ENCODE data around the gene HSD11B1. TPM values are rescaled to one million over a fixed set of nuclear protein-coding genes. Genes with fewer than 3 reads are reported as not detected.

Gene HSD11B1
- total RNA-seq, 4 donors from 2014 or later, result 1.5 to 5.9 (median 4.0) TPM; not detected in 1

- Histone ChIP-seq H3K36me3 (no peaks in the 10 kb centered on the region), H3K4me1 (peaks cover 0 to 4% (median 0%) of the 10 kb centered on the region in 3 donors), H3K4me3 (no peak overlapping the region), H3K9me3 (no peaks in the 10 kb centered on the region), H3K27me3 (no peaks in the 10 kb centered on the region), H3K27ac (no peak overlapping the region)
- WGBS, 2 donors, result 91 to 100% methylated on average over 3 to 4 of the region's 12 CpGs
- intact Hi-C loops (cut with DNase I), result no loop called here
- no peak for DNase-seq
- no peak for TF ChIP-seq CTCF (IDR thresholded peaks at IDR 0.05)
These were observed 55.2 kb downstream of the HSD11B1 start for GRCh38 chr1:209759829-209760359.

GRCh38 chr1:209761011-209761635 lies 56.5 kb downstream of the HSD11B1 start:
- Histone ChIP-seq H3K4me3 (no peak overlapping the region), H3K36me3 (no peaks in the 10 kb centered on the region), H3K4me1 (peaks cover 0 to 4% (median 0%) of the 10 kb centered on the region in 3 donors), H3K9me3 (no peaks in the 10 kb centered on the region), H3K27me3 (no peaks in the 10 kb centered on the region), H3K27ac (no peak overlapping the region)
- intact Hi-C loops (cut with DNase I), result no loop called here
- TF ChIP-seq POLR2A (IDR thresholded peaks at IDR 0.05) (no peak), CTCF (IDR thresholded peaks at IDR 0.05) (no peak)
- no peak for DNase-seq

GRCh38 chr1:209766051-209766450 lies 61.4 kb downstream of the HSD11B1 start:
- WGBS, 2 donors, result 58 to 78% methylated on average over 2 of the region's 2 CpGs
- Histone ChIP-seq H3K4me3 (no peak overlapping the region), H3K27ac (no peak overlapping the region), H3K4me1 (peaks cover 11 to 39% (median 13%) of the 10 kb centered on the region in 3 donors), H3K9me3 (no peaks in the 10 kb centered on the region), H3K27me3 (no peaks in the 10 kb centered on the region), H3K36me3 (no peaks in the 10 kb centered on the region)
- intact Hi-C loops (cut with DNase I), result no loop called here
- TF ChIP-seq CTCF (IDR thresholded peaks at IDR 0.05), result no peak
- no peak for TF ChIP-seq POLR2A (IDR thresholded peaks at IDR 0.05)
- no peak for DNase-seq

GRCh38 chr1:209767096-209767495 lies 62.5 kb downstream of the HSD11B1 start:
- Histone ChIP-seq H3K4me1 (peaks cover 11 to 43% (median 13%) of the 10 kb centered on the region in 3 donors), H3K9me3 (no peaks in the 10 kb centered on the region), H3K27ac (no peak overlapping the region), H3K4me3 (no peak overlapping the region), H3K36me3 (no peaks in the 10 kb centered on the region), H3K27me3 (no peaks in the 10 kb centered on the region)
- DNase-seq, result no peak
- intact Hi-C loops (cut with DNase I), result no loop called here
- TF ChIP-seq CTCF (IDR thresholded peaks at IDR 0.05), result no peak
- TF ChIP-seq POLR2A (IDR thresholded peaks at IDR 0.05), result no peak

GRCh38 chr1:209767706-209768105 lies 63.1 kb downstream of the HSD11B1 start:
- no peaks in the 10 kb centered on the region for H3K9me3 ChIP-seq
- DNase-seq, result no peak
- no peaks in the 10 kb centered on the region for H3K36me3 ChIP-seq
- TF ChIP-seq CTCF (IDR thresholded peaks at IDR 0.05), result no peak
- TF ChIP-seq POLR2A (IDR thresholded peaks at IDR 0.05), result no peak
- H3K4me3 ChIP-seq, result no peak overlapping the region
- peak overlapping the region in 2 of 4 donors; percentile 71 to 78 for H3K27ac ChIP-seq
- H3K27me3 ChIP-seq, result no peaks in the 10 kb centered on the region
- intact Hi-C loops (cut with DNase I), result no loop called here
- peaks cover 11 to 43% (median 13%) of the 10 kb centered on the region in 3 donors for H3K4me1 ChIP-seq
